H1 (cell line): ENCODE data around the gene RBP7. TPM values are rescaled to one million over a fixed set of nuclear protein-coding genes. Genes with fewer than 3 reads are reported as not detected.

Experiments
- MAFK ChIP-seq: IDR thresholded peaks from 2 replicates; pipeline ENCODE4 v1.6.1; 2012; ENCODE audit warnings: low read depth, mild to moderate bottlenecking, improper control_type of control experiment, low read length
- SAP30 ChIP-seq: fragments of 300-600 bp; sonication (generic); IDR thresholded peaks from 2 replicates; pipeline ENCODE4 v1.7.1; 2012; ENCODE audit warnings: low read length, moderate library complexity, mild to moderate bottlenecking, inconsistent platforms; ENCODE audit not compliant: insufficient read depth, insufficient replicate concordance
- TBP ChIP-seq: IDR thresholded peaks from 2 replicates; pipeline ENCODE4 v1.6.1; 2011; ENCODE audit warnings: low read depth, low read length, improper control_type of control experiment
- polyA plus RNA-seq, 7 experiments: library from polyadenylated mRNA; depleted of rRNA in 3 of 7; stranded (reverse) in 5 of 7; unstranded in 2 of 7; fragments of >200 nt in 5 of 7; fragments of 200-250 nt in 2 of 7; gene quantifications; 1 replicate in 5 of 7; 2 replicates in 1 of 7; 4 replicates in 1 of 7; pipeline versions ENCODE4 v1.2.1 to v1.2.3, GENCODE V29; 2011 to 2013; ENCODE audit warnings: missing spikeins in 2 of 7, mixed read lengths in 2 of 7
- total RNA-seq: library from RNA; stranded (reverse); fragmentation: NEBNext Ultra II Directional; extraction: Animal tissue kit (Norgen Biotek cat#: 25700); gene quantifications from 2 replicates; pipeline ENCODE4 v1.2.1, GENCODE V29; 2021

Gene RBP7
- total and polyA plus RNA-seq, 2 of the 8 experiments (the other 6 are each of a cell fraction or from before 2014, with no cell fraction given) = 5.7 to 7.2 TPM

DNA sequence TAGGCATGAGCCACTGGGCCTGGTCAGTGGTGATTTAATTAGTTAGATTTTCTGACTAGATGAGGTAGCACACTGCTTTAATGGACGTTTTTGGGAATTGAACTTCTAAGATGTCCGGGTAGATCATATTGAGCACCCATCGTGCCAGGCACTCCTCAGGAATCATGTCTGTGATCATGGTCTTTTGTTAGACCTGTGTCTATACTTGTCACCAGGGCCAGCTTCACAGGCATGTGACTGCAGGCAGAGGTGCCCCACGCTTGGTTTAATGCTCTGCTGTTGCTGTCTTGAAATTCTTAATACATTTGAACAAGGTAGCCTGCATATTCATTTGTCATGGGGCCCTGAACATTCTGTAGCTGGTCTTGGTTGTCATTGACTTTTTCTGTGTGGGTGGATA, 55.3 kb downstream of the RBP7 start (continued):
- TF ChIP-seq MAFK = no peak
- TF ChIP-seq TBP = no peak
- no peak for TF ChIP-seq SAP30
